Measurements from ENCODE around the gene B4GALT1.

GRCh38 chr9:33148367-33149014, 18.6 kb downstream of the B4GALT1 start:
- TF ChIP-seq CTCF (conservative IDR thresholded peaks at IDR 0.05 in 1 of 2, IDR thresholded peaks at IDR 0.05 in 1 of 2; ENCODE audit: low read depth in 1 of 2, low read length in 2 of 2) (no peak), EZH2 (IDR thresholded peaks at IDR 0.05; ENCODE audit: low read length, missing control alignments) (no peak)
